ENCODE measurements around the gene NEK7.

DNA sequence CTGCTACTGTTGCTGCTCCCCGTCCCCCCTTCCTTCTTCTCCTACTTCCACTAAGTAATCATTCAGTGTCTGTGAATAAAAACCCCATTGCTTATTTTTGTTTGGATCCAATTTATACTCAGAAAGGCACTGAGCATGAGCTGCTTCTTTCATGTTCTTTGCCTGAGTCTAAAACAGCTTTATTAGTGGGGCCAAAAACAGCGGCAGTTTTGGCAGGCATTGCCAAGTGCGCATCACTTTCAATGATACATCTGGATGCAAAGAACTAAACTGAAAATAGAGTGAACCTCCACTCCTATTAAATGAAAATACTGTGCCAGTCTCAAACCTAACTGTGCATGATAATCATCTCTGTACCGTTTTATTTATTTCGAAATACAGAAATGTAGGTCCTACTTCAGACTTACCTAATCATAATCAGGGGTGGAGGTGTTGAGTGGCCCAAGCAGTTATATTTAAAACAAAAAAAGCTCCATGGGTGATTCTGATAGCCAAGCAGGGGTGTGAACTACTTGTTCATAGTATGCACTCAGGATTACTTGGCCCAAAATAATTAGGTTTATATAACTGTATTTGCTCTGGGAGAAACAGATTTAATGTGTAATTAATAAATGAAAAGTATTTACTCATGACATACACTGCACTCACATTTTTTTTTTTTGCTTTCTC is 48.4 kb downstream of the NEK7 start:
- no peak for TF ChIP-seq FOXK2 (IDR thresholded peaks at IDR 0.05)
- no peak for TF ChIP-seq HDGF (IDR thresholded peaks at IDR 0.05; ENCODE audit: borderline replicate concordance)
- no peak for TF ChIP-seq SUZ12 (IDR thresholded peaks at IDR 0.05)
- TF ChIP-seq CTBP1 (IDR thresholded peaks at IDR 0.05; ENCODE audit: borderline replicate concordance), result no peak
